ENCODE results near the gene ARMC9. TPM values are rescaled to one million over a fixed set of nuclear protein-coding genes. Genes with fewer than 3 reads are reported as not detected.

ARMC9 gene
- total and polyA plus RNA-seq, 2 experiments from 2014 or later = 15.1 to 17.3 TPM

DNA sequence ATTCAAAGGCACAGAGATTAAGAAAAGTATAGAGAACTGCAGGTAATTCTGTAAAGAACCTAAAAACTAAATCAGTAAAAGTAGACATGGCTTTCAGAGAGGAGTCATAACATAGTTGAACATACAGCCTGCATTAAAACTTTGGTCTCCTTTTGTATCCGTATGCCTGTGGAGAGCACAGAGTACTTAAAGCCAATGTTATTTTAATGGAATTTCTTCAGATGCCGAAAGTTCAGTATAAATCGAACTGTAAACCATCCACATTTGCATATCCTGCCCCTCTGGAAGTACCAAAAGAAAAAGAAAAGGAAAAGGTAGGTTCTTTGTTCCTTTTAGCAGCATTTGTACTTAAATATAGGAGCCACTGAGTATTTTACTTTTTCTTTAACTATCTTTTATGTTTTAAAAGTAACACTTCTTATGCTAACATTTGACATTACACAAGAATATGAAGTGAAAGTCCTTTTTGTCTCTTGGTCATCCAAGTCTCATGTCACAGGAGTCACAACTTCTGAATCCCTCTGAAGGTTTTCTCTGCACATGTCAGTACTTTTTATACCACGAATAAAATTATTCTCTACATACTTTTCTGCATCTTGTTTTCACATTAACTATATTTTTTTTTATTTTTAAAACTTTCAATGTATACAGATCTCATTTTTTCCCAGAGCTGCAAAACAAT is 34.9 kb upstream of the ARMC9 start:
- TF ChIP-seq EZH2 (IDR thresholded peaks at IDR 0.05; ENCODE audit: insufficient read depth, poor library complexity, severe bottlenecking) = no peak
- TF ChIP-seq EZH2phosphoT487 (IDR thresholded peaks at IDR 0.05; ENCODE audit: insufficient read depth, low read depth) = no peak
- H3K4me2 ChIP-seq (ENCODE audit: unreplicated experiment) = no peak overlapping the region
- H3K4me1 ChIP-seq (ENCODE audit: insufficient read depth) = peaks cover 29% of the 10 kb centered on the region
- no peak overlapping the region for H3K9ac ChIP-seq
- no peak for DNase-seq
- H3K4me3 ChIP-seq = no peak overlapping the region
- in situ Hi-C loops (cut with MboI) = no loop called here
- peaks cover 25% of the 10 kb centered on the region for H3K36me3 ChIP-seq (ENCODE audit: low read depth)
- 95 to 96% methylated on average over 4 of the region's 4 CpGs for WGBS, 2 experiments (ENCODE audit: low coverage in 1 of 2, low lambda C conversion rate in 2 of 2, missing lambda C conversion rate in 2 of 2)
- H3K79me2 ChIP-seq (ENCODE audit: insufficient read depth) = no peaks in the 10 kb centered on the region
- peaks cover 37% of the 10 kb centered on the region for H3F3A ChIP-seq (ENCODE audit: insufficient read depth)
- no peak overlapping the region for H2AFZ ChIP-seq
- no peaks in the 10 kb centered on the region for H3K9me2 ChIP-seq (ENCODE audit: insufficient read depth)
- H3K27me3 ChIP-seq (replicated peaks; ENCODE audit: insufficient read depth) = no peaks in the 10 kb centered on the region
- no peaks in the 10 kb centered on the region for H3K9me3 ChIP-seq (ENCODE audit: low read depth)
- H3K27ac ChIP-seq = no peak overlapping the region
- H4K20me1 ChIP-seq (ENCODE audit: insufficient read depth) = no peaks in the 10 kb centered on the region

DNA sequence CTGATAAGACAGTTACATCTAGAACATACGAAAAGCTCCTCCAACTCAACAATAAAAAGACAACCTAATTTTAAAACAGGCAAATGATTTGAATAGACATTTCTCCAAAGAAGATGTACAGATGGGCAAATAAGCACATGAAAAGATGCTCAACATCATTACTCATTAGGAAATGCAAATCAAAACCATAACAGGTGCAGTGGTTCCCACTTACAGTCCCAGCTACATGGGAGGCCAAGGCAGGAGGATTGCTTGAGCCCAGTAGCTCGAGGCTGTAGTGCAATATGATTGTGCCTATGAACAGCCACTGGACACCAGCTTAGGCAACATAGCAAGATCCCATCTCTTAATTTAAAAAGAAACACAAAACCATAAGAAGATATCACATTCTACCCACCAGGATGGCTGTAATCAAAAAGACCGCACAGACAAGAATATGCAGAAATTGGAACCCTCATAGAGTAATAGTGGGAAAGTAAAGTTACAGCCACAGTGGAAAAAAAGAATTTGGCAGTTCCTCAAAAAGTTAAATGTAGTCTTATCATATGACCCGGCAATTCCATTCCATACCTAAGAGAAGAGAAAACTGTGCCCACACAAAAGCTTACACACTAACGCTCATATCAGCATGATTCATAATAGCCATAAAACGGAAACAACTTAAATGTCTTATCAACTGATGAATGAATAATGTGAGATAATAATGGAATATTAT is 30.5 kb upstream of the ARMC9 start:
- no peak for DNase-seq
- H3K79me2 ChIP-seq (ENCODE audit: insufficient read depth) = no peaks in the 10 kb centered on the region
- peaks cover 46% of the 10 kb centered on the region for H3F3A ChIP-seq (ENCODE audit: insufficient read depth)
- no peaks in the 10 kb centered on the region for H3K27me3 ChIP-seq (replicated peaks; ENCODE audit: insufficient read depth)
- no peak overlapping the region for H3K4me2 ChIP-seq (ENCODE audit: unreplicated experiment)
- in situ Hi-C loops (cut with MboI) = no loop called here
- peaks cover 37% of the 10 kb centered on the region for H3K36me3 ChIP-seq (ENCODE audit: low read depth)
- no peak overlapping the region for H2AFZ ChIP-seq
- TF ChIP-seq EZH2phosphoT487 (IDR thresholded peaks at IDR 0.05; ENCODE audit: insufficient read depth, low read depth) (no peak), EZH2 (IDR thresholded peaks at IDR 0.05; ENCODE audit: insufficient read depth, poor library complexity, severe bottlenecking) (no peak)
- 86 to 89% methylated on average over 6 of the region's 6 CpGs for WGBS, 2 experiments (ENCODE audit: low coverage in 1 of 2, low lambda C conversion rate in 2 of 2, missing lambda C conversion rate in 2 of 2)
- H4K20me1 ChIP-seq (ENCODE audit: insufficient read depth) = no peaks in the 10 kb centered on the region
- H3K4me1 ChIP-seq (ENCODE audit: insufficient read depth) = peaks cover 30% of the 10 kb centered on the region
- H3K9ac ChIP-seq = no peak overlapping the region
- H3K9me2 ChIP-seq (ENCODE audit: insufficient read depth) = no peaks in the 10 kb centered on the region
- no peaks in the 10 kb centered on the region for H3K9me3 ChIP-seq (ENCODE audit: low read depth)
- no peak overlapping the region for H3K27ac ChIP-seq
- no peak overlapping the region for H3K4me3 ChIP-seq

DNA sequence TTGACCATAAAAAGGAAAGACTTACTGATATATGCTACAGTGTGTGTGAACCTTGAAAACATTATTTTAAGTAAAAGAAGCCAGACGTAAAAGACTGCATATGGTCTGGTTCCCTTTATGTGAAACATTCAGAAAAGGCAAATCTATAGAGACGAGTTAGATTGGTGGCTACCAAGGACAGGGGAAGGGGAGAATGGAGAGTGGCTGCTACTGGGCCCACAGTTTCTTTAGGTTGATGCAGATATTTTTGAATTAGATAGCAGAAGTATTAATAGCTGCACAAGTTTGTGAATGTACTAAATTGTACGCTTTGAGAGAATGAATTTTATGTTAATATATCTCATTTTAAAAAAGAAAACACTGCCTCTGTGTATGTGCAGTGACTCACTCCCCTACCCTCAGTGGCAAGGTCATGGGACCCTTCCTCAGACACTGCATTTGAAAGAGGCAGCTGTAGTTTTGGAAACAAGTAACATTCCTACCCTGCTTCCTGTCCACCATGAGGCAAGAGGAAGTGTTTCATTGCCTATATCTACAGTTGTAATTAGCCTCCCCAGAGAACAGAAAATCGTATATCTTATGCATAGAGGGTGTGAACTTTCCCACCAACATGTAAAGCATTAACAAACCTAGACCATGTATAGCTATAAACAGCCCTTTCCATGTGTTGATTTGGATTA is 29.8 kb upstream of the ARMC9 start:
- H3K4me3 ChIP-seq = no peak overlapping the region
- H3K9ac ChIP-seq = no peak overlapping the region
- H4K20me1 ChIP-seq (ENCODE audit: insufficient read depth) = no peaks in the 10 kb centered on the region
- H3K9me2 ChIP-seq (ENCODE audit: insufficient read depth) = no peaks in the 10 kb centered on the region
- no peaks in the 10 kb centered on the region for H3K9me3 ChIP-seq (ENCODE audit: low read depth)
- H3F3A ChIP-seq (ENCODE audit: insufficient read depth) = peaks cover 40% of the 10 kb centered on the region
- in situ Hi-C loops (cut with MboI) = no loop called here
- H2AFZ ChIP-seq = no peak overlapping the region
- no peak for DNase-seq
- 91 to 95% methylated on average over 4 of the region's 4 CpGs for WGBS, 2 experiments (ENCODE audit: low coverage in 1 of 2, low lambda C conversion rate in 2 of 2, missing lambda C conversion rate in 2 of 2)
- H3K27ac ChIP-seq = no peak overlapping the region
- no peak for TF ChIP-seq EZH2 (IDR thresholded peaks at IDR 0.05; ENCODE audit: insufficient read depth, poor library complexity, severe bottlenecking)
- no peak for TF ChIP-seq EZH2phosphoT487 (IDR thresholded peaks at IDR 0.05; ENCODE audit: insufficient read depth, low read depth)
- peaks cover 42% of the 10 kb centered on the region for H3K36me3 ChIP-seq (ENCODE audit: low read depth)
- H3K79me2 ChIP-seq (ENCODE audit: insufficient read depth) = no peaks in the 10 kb centered on the region
- no peak overlapping the region for H3K4me2 ChIP-seq (ENCODE audit: unreplicated experiment)
- H3K27me3 ChIP-seq (replicated peaks; ENCODE audit: insufficient read depth) = no peaks in the 10 kb centered on the region
- H3K4me1 ChIP-seq (ENCODE audit: insufficient read depth) = peaks cover 25% of the 10 kb centered on the region

DNA sequence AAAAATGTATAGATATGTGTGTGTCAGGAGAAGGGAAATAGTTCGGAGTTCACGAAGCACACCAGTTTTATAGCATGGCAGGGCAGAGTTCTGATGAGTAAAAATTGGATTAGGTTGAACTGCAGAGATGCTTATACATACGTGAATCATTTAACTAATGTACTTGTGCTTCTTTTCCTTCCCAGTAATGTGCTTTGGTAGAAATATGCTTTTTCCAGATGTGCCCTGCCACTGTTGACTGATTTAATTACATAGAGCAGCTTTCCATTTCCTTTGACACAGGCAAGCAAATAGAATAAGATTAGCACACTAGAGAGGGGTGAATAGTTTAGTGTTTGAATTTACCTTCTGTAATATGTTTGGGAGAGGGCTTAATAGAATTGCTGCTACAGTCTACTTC is 28.9 kb upstream of the ARMC9 start:
- Histone ChIP-seq H3F3A (ENCODE audit: insufficient read depth) (peaks cover 40% of the 10 kb centered on the region), H3K79me2 (ENCODE audit: insufficient read depth) (no peaks in the 10 kb centered on the region), H2AFZ (no peak overlapping the region), H3K9me2 (ENCODE audit: insufficient read depth) (no peaks in the 10 kb centered on the region), H3K27ac (peak overlapping the region; percentile 69), H3K4me1 (ENCODE audit: insufficient read depth) (peaks cover 25% of the 10 kb centered on the region), H3K9ac (0 out of 2 replicates have a peak overlapping the region, but pooled peaks have one; percentile 1), H3K36me3 (ENCODE audit: low read depth) (peaks cover 42% of the 10 kb centered on the region), H4K20me1 (ENCODE audit: insufficient read depth) (no peaks in the 10 kb centered on the region), H3K4me3 (no peak overlapping the region), H3K4me2 (ENCODE audit: unreplicated experiment) (no peak overlapping the region), H3K9me3 (ENCODE audit: low read depth) (no peaks in the 10 kb centered on the region), H3K27me3 (replicated peaks; ENCODE audit: insufficient read depth) (no peaks in the 10 kb centered on the region)
- no peak for DNase-seq
- 80 to 82% methylated on average over 3 of the region's 3 CpGs for WGBS, 2 experiments (ENCODE audit: low coverage in 1 of 2, low lambda C conversion rate in 2 of 2, missing lambda C conversion rate in 2 of 2)
- in situ Hi-C loops (cut with MboI) = no loop called here
- TF ChIP-seq EZH2phosphoT487 (IDR thresholded peaks at IDR 0.05; ENCODE audit: insufficient read depth, low read depth) (no peak), EZH2 (IDR thresholded peaks at IDR 0.05; ENCODE audit: insufficient read depth, poor library complexity, severe bottlenecking) (no peak)
